GM12865 (cell line): ENCODE data around the gene RUFY3.
"Not testable (repeated sequence)": the region's sequence is repeated elsewhere in the genome, so short reads cannot be mapped to it uniquely, and the experiment has no call there.

Experiments used
- DNase-seq: peaks from one replicate; pipeline ENCODE4 v3.0.0; 2010; ENCODE audit warnings: low read depth
- H3K4me3 ChIP-seq: 2 replicates; pipeline ENCODE4 v1.5.1; 2011; ENCODE audit warnings: mild to moderate bottlenecking, low read depth, low read length, control low read depth
- CTCF ChIP-seq: IDR thresholded peaks from 2 replicates; pipeline ENCODE4 v1.5.1; 2011; ENCODE audit warnings: low read length, control low read depth, low read depth, inconsistent platforms; ENCODE audit not compliant: insufficient read depth; ENCODE audit errors: missing control alignments

The RUFY3 gene

DNA sequence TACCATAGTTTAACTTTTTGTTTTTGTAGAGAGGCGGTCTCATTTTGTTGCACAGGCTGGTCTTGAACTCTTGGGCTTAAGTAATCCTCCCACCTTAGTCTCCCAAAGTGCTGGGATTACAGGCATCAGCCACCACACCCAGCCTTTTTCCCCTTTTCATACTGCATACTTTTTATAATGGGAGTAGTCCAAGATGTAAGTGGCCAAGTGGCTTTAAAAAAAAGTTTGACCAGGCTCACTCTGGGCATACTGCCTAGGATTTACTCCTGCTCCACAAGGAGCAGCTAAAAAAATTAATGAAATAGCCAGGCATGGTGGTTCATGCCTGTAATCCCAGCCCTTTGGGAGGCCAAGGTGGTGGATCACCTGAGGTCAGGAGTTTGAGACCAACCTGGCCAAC, 111.9 kb downstream of the RUFY3 start:
- H3K4me3 ChIP-seq: no peak overlapping the region
- no peak for TF ChIP-seq CTCF
- DNase-seq: no peak

DNA sequence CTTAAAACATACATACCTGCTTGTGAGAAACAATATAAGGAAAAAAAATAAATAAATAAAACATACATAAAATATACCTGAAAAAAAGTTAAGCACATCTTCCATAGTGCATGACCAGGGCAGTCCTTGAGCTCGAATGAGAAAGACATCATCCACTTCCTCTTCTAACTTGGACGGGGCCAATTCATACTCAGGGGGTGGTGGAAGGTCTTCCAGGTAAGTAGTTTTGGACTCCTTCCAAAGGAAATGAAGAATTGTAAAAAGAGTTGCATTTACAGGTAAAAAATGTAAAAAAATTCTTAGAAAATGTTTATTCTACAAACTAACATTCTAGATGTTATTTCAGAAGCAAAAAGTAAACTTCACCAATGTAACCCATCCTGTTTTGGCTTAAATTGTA, 114.3 kb downstream of the RUFY3 start:
- DNase-seq: no peak
- H3K4me3 ChIP-seq: no peak overlapping the region
- no peak for TF ChIP-seq CTCF

DNA sequence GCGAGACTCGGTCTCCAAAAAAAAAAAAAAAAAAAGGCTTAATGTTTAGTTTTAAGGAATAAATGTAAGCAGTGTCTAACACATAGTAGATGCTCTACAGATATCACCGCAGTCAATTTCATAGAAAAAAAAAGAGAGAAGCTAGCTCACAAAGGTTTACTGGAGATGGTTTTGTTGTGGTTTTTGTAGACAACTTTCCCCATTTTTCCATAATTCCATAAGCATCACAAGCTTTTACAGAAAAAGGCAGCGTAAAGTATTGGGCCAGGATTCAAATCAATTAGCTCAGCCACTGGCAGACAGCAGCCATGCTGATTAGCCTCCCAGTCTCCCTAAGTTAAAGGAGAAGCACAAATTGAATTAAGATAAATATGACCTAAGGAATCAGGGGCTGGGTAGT, 116.4 kb downstream of the RUFY3 start:
- no peak for DNase-seq
- TF ChIP-seq CTCF: no peak
- H3K4me3 ChIP-seq: peak overlapping the region; percentile 93

DNA sequence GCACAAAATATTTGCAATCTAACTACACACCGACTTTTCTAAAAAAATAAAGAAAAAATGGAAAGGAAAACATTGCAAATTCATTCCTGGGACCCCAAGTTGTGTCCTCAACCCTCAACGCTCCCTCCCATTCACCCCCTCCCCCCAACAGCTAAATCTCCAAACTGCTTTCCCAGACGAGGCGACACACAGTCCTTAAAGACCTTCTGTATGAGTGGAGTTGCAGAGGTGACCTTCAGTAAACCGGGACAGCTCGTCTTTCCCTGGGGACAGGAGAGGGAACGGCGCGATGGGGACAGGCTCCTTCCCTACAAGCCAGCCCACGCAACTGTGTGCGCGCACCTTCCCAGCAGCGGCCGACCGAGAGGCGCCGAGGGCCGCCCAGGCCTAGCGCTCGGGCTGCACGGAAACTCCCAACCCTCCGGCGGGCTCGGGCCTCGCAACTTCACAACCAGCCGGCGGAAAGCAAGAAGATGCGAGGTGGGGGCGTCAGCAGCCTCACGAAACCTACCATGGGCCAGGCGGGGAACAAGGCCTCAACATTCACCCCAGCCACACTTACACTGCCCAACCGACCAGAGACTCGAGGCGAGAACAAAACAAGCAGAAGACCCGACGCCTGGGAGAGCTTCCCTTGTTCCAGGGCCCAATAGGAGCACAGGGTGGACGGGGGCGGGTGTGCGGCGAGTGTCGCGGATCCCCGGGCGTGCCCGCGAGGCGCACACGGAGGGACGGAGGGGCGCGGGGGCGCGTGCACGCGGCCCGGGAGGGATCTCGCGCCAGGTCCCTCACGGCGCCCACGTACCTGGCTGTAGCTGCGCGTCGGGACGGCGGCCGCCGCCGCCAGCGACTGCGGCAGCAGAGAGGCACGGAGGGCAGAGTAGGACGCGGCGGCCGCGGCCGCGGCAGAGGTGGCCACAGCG, 117.2 kb downstream of the RUFY3 start:
- TF ChIP-seq CTCF: no peak
- DNase-seq: peak; percentile 85
- H3K4me3 ChIP-seq: peak overlapping the region; percentile 93

DNA sequence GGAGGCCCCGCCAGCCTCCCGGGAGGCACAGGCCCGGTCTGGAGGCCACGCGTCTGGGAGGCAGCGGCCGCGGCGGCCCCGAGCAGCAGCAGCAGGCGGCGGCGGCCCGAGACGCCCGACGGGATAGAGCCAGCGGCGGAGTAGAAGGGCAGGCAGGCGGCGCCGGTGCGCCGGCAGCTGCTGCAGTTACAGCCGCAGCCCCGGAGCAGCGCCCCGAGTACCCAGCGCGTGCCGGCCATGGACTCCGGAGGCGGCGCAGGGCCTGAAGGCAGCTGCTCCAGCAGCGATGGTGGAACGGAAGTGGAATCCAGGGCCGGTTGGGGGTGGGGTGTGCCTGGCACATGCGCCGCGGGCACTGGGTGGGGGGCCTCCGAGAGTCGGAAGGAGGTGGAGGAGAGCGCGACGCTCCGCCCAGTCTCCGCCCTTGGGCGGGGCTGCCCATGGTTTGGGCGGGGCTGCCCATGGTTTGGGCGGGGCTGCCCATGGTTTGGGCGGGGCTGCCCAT, 117.9 kb downstream of the RUFY3 start, which contains the start of gene GRSF1:
TSS of gene GRSF1 (minus strand) at position 302 of the 505 bp plus-strand sequence. CDS start at position 239, 63 bp downstream.
- peak; percentile 97 for DNase-seq
- H3K4me3 ChIP-seq: peak within 1 kb of the TSS; percentile 93
- peak; percentile 10 for TF ChIP-seq CTCF

DNA sequence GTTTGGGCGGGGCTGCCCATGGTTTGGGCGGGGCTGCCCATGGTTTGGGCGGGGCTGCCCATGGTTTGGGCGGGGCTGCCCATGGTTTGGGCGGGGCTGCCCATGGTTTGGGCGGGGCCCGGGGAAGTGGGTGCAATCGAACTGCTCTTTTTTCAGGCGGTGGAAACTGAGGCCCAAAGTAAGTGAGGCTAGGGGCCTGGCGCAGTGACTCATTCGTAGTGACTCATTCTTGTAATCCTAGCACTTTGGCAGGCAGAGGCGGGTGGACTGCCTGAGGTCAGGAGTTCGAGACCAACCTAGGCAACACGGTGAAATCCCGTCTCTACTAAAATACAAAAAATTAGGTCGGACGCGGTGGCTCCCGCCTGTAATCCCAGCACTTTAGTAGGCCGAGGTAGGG, 118.4 kb downstream of the RUFY3 start:
- H3K4me3 ChIP-seq: not testable (repeated sequence)
- DNase-seq: peak; percentile 54

GRCh38 chr4:70840631-70841030, 118.9 kb downstream of the RUFY3 start:
- not testable (repeated sequence) for DNase-seq

GRCh38 chr4:70841211-70841610, 119.4 kb downstream of the RUFY3 start:
- TF ChIP-seq CTCF: no peak
- H3K4me3 ChIP-seq: no peak overlapping the region
- no peak for DNase-seq

More at GRCh38 chr4:70840631-70841030, 118.9 kb downstream of the RUFY3 start:
- H3K4me3 ChIP-seq: not testable (repeated sequence)
